ENCODE measurements around the gene STRADB. TPM values are rescaled to one million over a fixed set of nuclear protein-coding genes. Genes with fewer than 3 reads are reported as not detected.

Gene STRADB
- total and polyA plus RNA-seq, 4 donors: 35.9 to 199 (median 67.3) TPM

- Histone ChIP-seq H3K9me3 (ENCODE audit: control insufficient read depth in 4 of 4, low read length in 3 of 4) (no peaks in the 10 kb centered on the region), H3K4me1 (ENCODE audit: control insufficient read depth in 4 of 4, insufficient read depth in 4 of 4, low read length in 3 of 4) (peaks cover 0 to 8% (median 4%) of the 10 kb centered on the region in 4 donors), H3K9ac (ENCODE audit: low read depth in 1 of 2, low read length in 2 of 2) (no peak overlapping the region), H3K36me3 (ENCODE audit: control insufficient read depth in 4 of 4, insufficient read depth in 3 of 4, low read depth in 1 of 4, low read length in 3 of 4) (no peaks in the 10 kb centered on the region), H3K27ac (ENCODE audit: low read depth in 1 of 2, low read length in 2 of 2) (no peak overlapping the region), H3K27me3 (ENCODE audit: control insufficient read depth in 4 of 4, insufficient read depth in 4 of 4, low read length in 3 of 4) (no peaks in the 10 kb centered on the region), H3K4me3 (ENCODE audit: low read depth in 1 of 3, low read length in 3 of 3) (no peak overlapping the region)
- TF ChIP-seq TAF1 (conservative IDR thresholded peaks at IDR 0.05) (no peak), HNF4A (conservative IDR thresholded peaks at IDR 0.05) (no peak), FOXA1 (IDR thresholded peaks at IDR 0.05) (no peak), JUND (IDR thresholded peaks at IDR 0.05) (no peak), NR2F2 (IDR thresholded peaks at IDR 0.05) (no peak), SP1 (IDR thresholded peaks at IDR 0.05) (no peak), MAX (IDR thresholded peaks at IDR 0.05) (no peak), REST (IDR thresholded peaks at IDR 0.05) (no peak), HNF4G (IDR thresholded peaks at IDR 0.05) (no peak), ATF3 (IDR thresholded peaks at IDR 0.05) (no peak), ZBTB33 (IDR thresholded peaks at IDR 0.05) (no peak), EGR1 (IDR thresholded peaks at IDR 0.05; ENCODE audit: low read depth in 2 of 2) (no peak), CTCF (IDR thresholded peaks at IDR 0.05; ENCODE audit: low read depth, low read length, missing input control) (no peak), RAD21 (IDR thresholded peaks at IDR 0.05) (no peak), GABPA (IDR thresholded peaks at IDR 0.05 in 1 of 2, conservative IDR thresholded peaks at IDR 0.05 in 1 of 2) (no peak)
- no peak for DNase-seq (ENCODE audit: low spot score)
- WGBS: 79% methylated on average over 5 of the region's 5 CpGs
Observed at GRCh38 chr2:201430839-201431238, 20.7 kb upstream of the STRADB start.

GRCh38 chr2:201432038-201432620 lies 19.4 kb upstream of the STRADB start:
- Histone ChIP-seq H3K27me3 (ENCODE audit: control insufficient read depth in 4 of 4, insufficient read depth in 4 of 4, low read length in 3 of 4) (no peaks in the 10 kb centered on the region), H3K27ac (ENCODE audit: low read depth in 1 of 2, low read length in 2 of 2) (peak overlapping the region in 1 of 2 donors; percentile 41), H3K4me1 (ENCODE audit: control insufficient read depth in 4 of 4, insufficient read depth in 4 of 4, low read length in 3 of 4) (peaks cover 0 to 8% (median 4%) of the 10 kb centered on the region in 4 donors), H3K9ac (ENCODE audit: low read depth in 1 of 2, low read length in 2 of 2) (no peak overlapping the region), H3K4me3 (ENCODE audit: low read depth in 1 of 3, low read length in 3 of 3) (no peak overlapping the region), H3K36me3 (ENCODE audit: control insufficient read depth in 4 of 4, insufficient read depth in 3 of 4, low read depth in 1 of 4, low read length in 3 of 4) (no peaks in the 10 kb centered on the region), H3K9me3 (ENCODE audit: control insufficient read depth in 4 of 4, low read length in 3 of 4) (no peaks in the 10 kb centered on the region)
- DNase-seq (ENCODE audit: low spot score): no peak
- WGBS: 67% methylated on average over 4 of the region's 4 CpGs
- TF ChIP-seq RAD21 (IDR thresholded peaks at IDR 0.05) (no peak), CTCF (IDR thresholded peaks at IDR 0.05; ENCODE audit: low read depth, low read length, missing input control) (no peak), ZBTB33 (IDR thresholded peaks at IDR 0.05) (no peak), REST (IDR thresholded peaks at IDR 0.05) (no peak)
